ENCODE results near the gene ADARB1. TPM values are rescaled to one million over a fixed set of nuclear protein-coding genes. Genes with fewer than 3 reads are reported as not detected.

Gene ADARB1
- polyA plus RNA-seq, 1 of the 3 experiments (the other 2 are of a cell fraction), result 7.8 TPM

DNA sequence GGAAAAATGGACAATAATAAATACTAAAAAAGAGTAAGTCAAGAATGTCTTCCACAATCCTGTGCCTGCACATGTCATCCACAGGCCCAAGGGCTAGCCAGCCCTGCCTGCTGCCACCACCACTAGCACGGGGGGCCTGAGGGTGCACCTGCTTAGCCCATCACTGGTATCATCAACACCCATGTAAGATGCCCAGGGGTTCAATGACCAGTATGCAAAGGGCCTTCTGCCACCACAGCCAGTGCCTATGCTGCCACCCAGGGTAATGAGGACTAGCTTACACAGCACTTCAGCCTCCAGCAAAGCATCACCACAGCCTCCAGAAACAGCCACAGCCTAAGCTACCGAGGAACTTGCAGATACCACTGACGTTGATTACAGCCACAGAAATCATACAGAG lies 167.0 kb downstream of the ADARB1 start:
- H3K4me2 ChIP-seq, result no peak overlapping the region
- no peak for DNase-seq
- H3K4me3 ChIP-seq (ENCODE audit: low read depth in 2 of 2, low read length in 1 of 2), result no peak overlapping the region
- TF ChIP-seq GATA2 (CRISPR knock-in tag; IDR thresholded peaks at IDR 0.05), result no peak
- TF ChIP-seq EZH2phosphoT487 (IDR thresholded peaks at IDR 0.05; ENCODE audit: borderline replicate concordance, low read depth), result no peak
- TF ChIP-seq, protein P1, sequence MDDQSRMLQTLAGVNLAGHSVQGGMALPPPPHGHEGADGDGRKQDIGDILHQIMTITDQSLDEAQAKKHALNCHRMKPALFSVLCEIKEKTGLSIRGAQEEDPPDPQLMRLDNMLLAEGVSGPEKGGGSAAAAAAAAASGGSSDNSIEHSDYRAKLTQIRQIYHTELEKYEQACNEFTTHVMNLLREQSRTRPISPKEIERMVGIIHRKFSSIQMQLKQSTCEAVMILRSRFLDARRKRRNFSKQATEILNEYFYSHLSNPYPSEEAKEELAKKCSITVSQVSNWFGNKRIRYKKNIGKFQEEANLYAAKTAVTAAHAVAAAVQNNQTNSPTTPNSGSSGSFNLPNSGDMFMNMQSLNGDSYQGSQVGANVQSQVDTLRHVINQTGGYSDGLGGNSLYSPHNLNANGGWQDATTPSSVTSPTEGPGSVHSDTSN (IDR thresholded peaks at IDR 0.05), result no peak
- TF ChIP-seq TCF12 (IDR thresholded peaks at IDR 0.05), result no peak
- no peak for TF ChIP-seq POLR2AphosphoS5 (IDR thresholded peaks at IDR 0.05; ENCODE audit: low read depth, low read length)
- TF ChIP-seq GABPA (IDR thresholded peaks at IDR 0.05; ENCODE audit: low read depth), result no peak
- TF ChIP-seq RFX5 (IDR thresholded peaks at IDR 0.05; ENCODE audit: low read length), result no peak
- TF ChIP-seq, protein P2, sequence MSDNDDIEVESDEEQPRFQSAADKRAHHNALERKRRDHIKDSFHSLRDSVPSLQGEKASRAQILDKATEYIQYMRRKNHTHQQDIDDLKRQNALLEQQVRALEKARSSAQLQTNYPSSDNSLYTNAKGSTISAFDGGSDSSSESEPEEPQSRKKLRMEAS (IDR thresholded peaks at IDR 0.05; ENCODE audit: low read depth), result no peak
- TF ChIP-seq, protein P3, sequence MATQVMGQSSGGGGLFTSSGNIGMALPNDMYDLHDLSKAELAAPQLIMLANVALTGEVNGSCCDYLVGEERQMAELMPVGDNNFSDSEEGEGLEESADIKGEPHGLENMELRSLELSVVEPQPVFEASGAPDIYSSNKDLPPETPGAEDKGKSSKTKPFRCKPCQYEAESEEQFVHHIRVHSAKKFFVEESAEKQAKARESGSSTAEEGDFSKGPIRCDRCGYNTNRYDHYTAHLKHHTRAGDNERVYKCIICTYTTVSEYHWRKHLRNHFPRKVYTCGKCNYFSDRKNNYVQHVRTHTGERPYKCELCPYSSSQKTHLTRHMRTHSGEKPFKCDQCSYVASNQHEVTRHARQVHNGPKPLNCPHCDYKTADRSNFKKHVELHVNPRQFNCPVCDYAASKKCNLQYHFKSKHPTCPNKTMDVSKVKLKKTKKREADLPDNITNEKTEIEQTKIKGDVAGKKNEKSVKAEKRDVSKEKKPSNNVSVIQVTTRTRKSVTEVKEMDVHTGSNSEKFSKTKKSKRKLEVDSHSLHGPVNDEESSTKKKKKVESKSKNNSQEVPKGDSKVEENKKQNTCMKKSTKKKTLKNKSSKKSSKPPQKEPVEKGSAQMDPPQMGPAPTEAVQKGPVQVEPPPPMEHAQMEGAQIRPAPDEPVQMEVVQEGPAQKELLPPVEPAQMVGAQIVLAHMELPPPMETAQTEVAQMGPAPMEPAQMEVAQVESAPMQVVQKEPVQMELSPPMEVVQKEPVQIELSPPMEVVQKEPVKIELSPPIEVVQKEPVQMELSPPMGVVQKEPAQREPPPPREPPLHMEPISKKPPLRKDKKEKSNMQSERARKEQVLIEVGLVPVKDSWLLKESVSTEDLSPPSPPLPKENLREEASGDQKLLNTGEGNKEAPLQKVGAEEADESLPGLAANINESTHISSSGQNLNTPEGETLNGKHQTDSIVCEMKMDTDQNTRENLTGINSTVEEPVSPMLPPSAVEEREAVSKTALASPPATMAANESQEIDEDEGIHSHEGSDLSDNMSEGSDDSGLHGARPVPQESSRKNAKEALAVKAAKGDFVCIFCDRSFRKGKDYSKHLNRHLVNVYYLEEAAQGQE (IDR thresholded peaks at IDR 0.05; ENCODE audit: low read depth, low read length), result no peak
- no peak for TF ChIP-seq FOXM1 (IDR thresholded peaks at IDR 0.05; ENCODE audit: low read depth)
- TF ChIP-seq, protein P4, sequence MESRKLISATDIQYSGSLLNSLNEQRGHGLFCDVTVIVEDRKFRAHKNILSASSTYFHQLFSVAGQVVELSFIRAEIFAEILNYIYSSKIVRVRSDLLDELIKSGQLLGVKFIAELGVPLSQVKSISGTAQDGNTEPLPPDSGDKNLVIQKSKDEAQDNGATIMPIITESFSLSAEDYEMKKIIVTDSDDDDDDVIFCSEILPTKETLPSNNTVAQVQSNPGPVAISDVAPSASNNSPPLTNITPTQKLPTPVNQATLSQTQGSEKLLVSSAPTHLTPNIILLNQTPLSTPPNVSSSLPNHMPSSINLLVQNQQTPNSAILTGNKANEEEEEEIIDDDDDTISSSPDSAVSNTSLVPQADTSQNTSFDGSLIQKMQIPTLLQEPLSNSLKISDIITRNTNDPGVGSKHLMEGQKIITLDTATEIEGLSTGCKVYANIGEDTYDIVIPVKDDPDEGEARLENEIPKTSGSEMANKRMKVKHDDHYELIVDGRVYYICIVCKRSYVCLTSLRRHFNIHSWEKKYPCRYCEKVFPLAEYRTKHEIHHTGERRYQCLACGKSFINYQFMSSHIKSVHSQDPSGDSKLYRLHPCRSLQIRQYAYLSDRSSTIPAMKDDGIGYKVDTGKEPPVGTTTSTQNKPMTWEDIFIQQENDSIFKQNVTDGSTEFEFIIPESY (IDR thresholded peaks at IDR 0.05; ENCODE audit: borderline replicate concordance, low read depth), result no peak
- H3K9ac ChIP-seq, result no peak overlapping the region
- ChIA-PET CTCF (no interaction called here), POLR2A (no interaction called here)
- H2AFZ ChIP-seq (ENCODE audit: low read depth), result no peak overlapping the region
- peaks cover 0 to under 1% of the 10 kb centered on the region in 2 experiments; a peak in 1 of 4 replicates for H3K4me1 ChIP-seq (ENCODE audit: control insufficient read depth in 1 of 2, insufficient read depth in 2 of 2, low read depth in 1 of 2, low read length in 1 of 2)
- H3K9me2 ChIP-seq, result no peaks in the 10 kb centered on the region
- H3K27ac ChIP-seq (ENCODE audit: low read depth in 2 of 2, low read length in 1 of 2), result no peak overlapping the region
- H3K36me3 ChIP-seq (replicated peaks in 1 of 2; ENCODE audit: control insufficient read depth in 1 of 2, insufficient read depth in 2 of 2, low read length in 1 of 2), result no peaks in the 10 kb centered on the region
- no peaks in the 10 kb centered on the region for H4K20me1 ChIP-seq (ENCODE audit: insufficient read depth)
- H3K79me2 ChIP-seq (ENCODE audit: insufficient read depth), result no peaks in the 10 kb centered on the region
- H3F3A ChIP-seq (replicated peaks; ENCODE audit: insufficient read depth), result no peaks in the 10 kb centered on the region
- no peaks in the 10 kb centered on the region for H3K27me3 ChIP-seq (ENCODE audit: insufficient read depth)
- WGBS (ENCODE audit: low lambda C conversion rate), result 0% methylated on average over 3 of the region's 3 CpGs
- peaks cover 11% of the 10 kb centered on the region; the same call in 1 of the 2 replicates for H3K9me3 ChIP-seq
